Esophagus squamous epithelium (tissue), 5 donors: ENCODE measurements around the gene ACTR8. TPM values are rescaled to one million over a fixed set of nuclear protein-coding genes. Genes with fewer than 3 reads are reported as not detected.
A peak's percentile ranks its signal among the peaks of the same experiment; 100 is the strongest.

ENCODE experiments used
- DNase-seq: peaks from one replicate; lab custom pipeline; 2025; lab: John Stamatoyannopoulos, UW
- H3K27ac ChIP-seq, 4 donors: fragments of 200-600 bp; sonication (generic); one replicate each; pipeline ENCODE4 v1.5.1; 2016 to 2019; ENCODE audit warnings: mild to moderate bottlenecking in 1 of 4
- H3K27me3 ChIP-seq, 4 donors: fragments of 200-600 bp; sonication (generic); 1 replicate in 3 of 4; 2 replicates in 1 of 4; pipeline versions ENCODE4 v1.5.1 to v1.6.0; 2017 to 2021; ENCODE audit warnings: antibody characterized with exemption in 1 of 4
- H3K36me3 ChIP-seq, 3 donors: fragments of 200-600 bp; sonication (generic); one replicate each; pipeline ENCODE4 v1.5.1; 2016 to 2019
- H3K4me1 ChIP-seq, 3 donors: fragments of 200-600 bp; sonication (generic); one replicate each; pipeline ENCODE4 v1.5.1; 2017 to 2019
- H3K4me3 ChIP-seq, 4 donors: fragments of 200-600 bp; sonication (generic); 1 replicate in 3 of 4; 2 replicates in 1 of 4; pipeline ENCODE4 v1.5.1; 2016 to 2019; ENCODE audit warnings: mild to moderate bottlenecking in 2 of 4, moderate library complexity in 1 of 4
- H3K9me3 ChIP-seq, 3 donors: fragments of 200-600 bp; sonication (generic); one replicate each; pipeline ENCODE4 v1.5.1; 2016 to 2019
- POLR2A ChIP-seq, 4 donors: fragments of 450-650 bp; IDR thresholded peaks; one replicate each; pipeline ENCODE4 v1.6.1; 2017; ENCODE audit warnings: antibody characterized with exemption in 4 of 4, mild to moderate bottlenecking in 4 of 4, moderate library complexity in 3 of 4
- WGBS, 2 donors: methylation state at CpG; one replicate each; pipeline ENCODE4 v1.1.5; 2018; 5-methylcytosine and 5-hydroxymethylcytosine counted together
- intact Hi-C: fragments of 100-400 bp; cut with DNase I; formaldehyde crosslinking; loops from one replicate; pipeline ENCODE4 v1.15.0; 2022
- total RNA-seq, 4 donors: library from RNA; depleted of rRNA; stranded (reverse); fragments of >200 nt; gene quantifications; one replicate each; pipeline ENCODE4 v1.1.0, GENCODE V29; 2016
- TF ChIP-seq, protein P1 (sequence below), 6 experiments: fragments of 450-650 bp in 4 of 6; fragments of 200-600 bp in 2 of 6; sonication (generic) in 2 of 6; IDR thresholded peaks; one replicate each; pipeline ENCODE4 v1.5.1; 2016 to 2019; ENCODE audit warnings: antibody characterized with exemption in 6 of 6, mild to moderate bottlenecking in 4 of 6, moderate library complexity in 4 of 6
- donor health status: DM: yes; HTN: yes; CAD: no.

ACTR8 gene
- total RNA-seq, 4 donors from 2014 or later: 10.7 to 19.3 (median 15.8) TPM

GRCh38 chr3:53846134-53846850 lies 35.7 kb downstream of the ACTR8 start, which contains the start of the genes CHDH and IL17RB:
CHDH (minus strand) TSS chr3:53846419; CDS start chr3:53824008, 22,411 bp downstream.
IL17RB (plus strand) TSS chr3:53846568; CDS start chr3:53846589, 21 bp downstream.
- Histone ChIP-seq H3K27me3 (peaks cover 0 to 56% (median 0%) of the 10 kb centered on the region in 4 donors), H3K27ac (peak within 1 kb of the TSS; percentile 13 to 75 (median 58)), H3K36me3 (no peaks in the 10 kb centered on the region), H3K4me1 (peaks cover 6 to 20% (median 10%) of the 10 kb centered on the region in 3 donors), H3K9me3 (no peaks in the 10 kb centered on the region), H3K4me3 (peak within 1 kb of the TSS; percentile 47 to 86 (median 68))
- WGBS, 2 donors: 12% methylated on average over 8 of the region's 91 CpGs; no CpG with 5 or more reads in 1 of the 2 donors
- no peak for DNase-seq
- intact Hi-C loops: no loop called here
- TF ChIP-seq, protein P1, sequence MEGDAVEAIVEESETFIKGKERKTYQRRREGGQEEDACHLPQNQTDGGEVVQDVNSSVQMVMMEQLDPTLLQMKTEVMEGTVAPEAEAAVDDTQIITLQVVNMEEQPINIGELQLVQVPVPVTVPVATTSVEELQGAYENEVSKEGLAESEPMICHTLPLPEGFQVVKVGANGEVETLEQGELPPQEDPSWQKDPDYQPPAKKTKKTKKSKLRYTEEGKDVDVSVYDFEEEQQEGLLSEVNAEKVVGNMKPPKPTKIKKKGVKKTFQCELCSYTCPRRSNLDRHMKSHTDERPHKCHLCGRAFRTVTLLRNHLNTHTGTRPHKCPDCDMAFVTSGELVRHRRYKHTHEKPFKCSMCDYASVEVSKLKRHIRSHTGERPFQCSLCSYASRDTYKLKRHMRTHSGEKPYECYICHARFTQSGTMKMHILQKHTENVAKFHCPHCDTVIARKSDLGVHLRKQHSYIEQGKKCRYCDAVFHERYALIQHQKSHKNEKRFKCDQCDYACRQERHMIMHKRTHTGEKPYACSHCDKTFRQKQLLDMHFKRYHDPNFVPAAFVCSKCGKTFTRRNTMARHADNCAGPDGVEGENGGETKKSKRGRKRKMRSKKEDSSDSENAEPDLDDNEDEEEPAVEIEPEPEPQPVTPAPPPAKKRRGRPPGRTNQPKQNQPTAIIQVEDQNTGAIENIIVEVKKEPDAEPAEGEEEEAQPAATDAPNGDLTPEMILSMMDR (IDR thresholded peaks at IDR 0.05): no peak
- TF ChIP-seq POLR2A (IDR thresholded peaks at IDR 0.05): no peak

DNA sequence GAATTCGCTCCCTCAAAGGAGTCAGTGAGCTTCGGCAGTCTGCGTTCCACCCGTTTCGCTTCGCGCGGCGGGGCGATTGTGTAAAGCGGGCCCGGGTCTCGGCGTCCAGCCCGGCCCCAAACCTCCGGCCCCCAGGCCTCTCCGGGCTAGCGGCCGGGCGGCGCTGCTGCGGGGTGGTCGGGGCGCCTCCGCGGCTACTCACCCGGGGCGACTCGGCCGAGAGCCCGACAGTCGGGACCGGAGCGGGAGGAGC lies 36.1 kb downstream of the ACTR8 start:
- DNase-seq: no peak
- Histone ChIP-seq H3K36me3 (no peaks in the 10 kb centered on the region), H3K4me3 (peak overlapping the region; percentile 47 to 86 (median 68)), H3K27me3 (peaks cover 0 to 54% (median 0%) of the 10 kb centered on the region in 4 donors), H3K9me3 (no peaks in the 10 kb centered on the region), H3K27ac (peak overlapping the region; percentile 13 to 75 (median 58)), H3K4me1 (peaks cover 6 to 20% (median 10%) of the 10 kb centered on the region in 3 donors)
- no CpG with 5 or more reads among the region's 34 CpGs for WGBS, 2 donors
- no peak for TF ChIP-seq POLR2A (IDR thresholded peaks at IDR 0.05)
- TF ChIP-seq, protein P1 (IDR thresholded peaks at IDR 0.05): no peak
- intact Hi-C loops: no loop called here

GRCh38 chr3:53845103-53845880 lies 36.7 kb downstream of the ACTR8 start:
- Histone ChIP-seq H3K36me3 (no peaks in the 10 kb centered on the region), H3K4me1 (peaks cover 6 to 20% (median 10%) of the 10 kb centered on the region in 3 donors), H3K9me3 (no peaks in the 10 kb centered on the region), H3K4me3 (peak overlapping the region; percentile 47 to 86 (median 68)), H3K27ac (peak overlapping the region; percentile 13 to 75 (median 58)), H3K27me3 (peaks cover 0 to 54% (median 0%) of the 10 kb centered on the region in 4 donors)
- WGBS, 2 donors: 67 to 79% methylated on average over 1 to 5 of the region's 25 CpGs
- DNase-seq: no peak
- no peak for TF ChIP-seq POLR2A (IDR thresholded peaks at IDR 0.05)
- TF ChIP-seq, protein P1 (IDR thresholded peaks at IDR 0.05): peak in 2 of 6 experiments; percentile 21 to 22
- intact Hi-C loops: no loop called here

DNA sequence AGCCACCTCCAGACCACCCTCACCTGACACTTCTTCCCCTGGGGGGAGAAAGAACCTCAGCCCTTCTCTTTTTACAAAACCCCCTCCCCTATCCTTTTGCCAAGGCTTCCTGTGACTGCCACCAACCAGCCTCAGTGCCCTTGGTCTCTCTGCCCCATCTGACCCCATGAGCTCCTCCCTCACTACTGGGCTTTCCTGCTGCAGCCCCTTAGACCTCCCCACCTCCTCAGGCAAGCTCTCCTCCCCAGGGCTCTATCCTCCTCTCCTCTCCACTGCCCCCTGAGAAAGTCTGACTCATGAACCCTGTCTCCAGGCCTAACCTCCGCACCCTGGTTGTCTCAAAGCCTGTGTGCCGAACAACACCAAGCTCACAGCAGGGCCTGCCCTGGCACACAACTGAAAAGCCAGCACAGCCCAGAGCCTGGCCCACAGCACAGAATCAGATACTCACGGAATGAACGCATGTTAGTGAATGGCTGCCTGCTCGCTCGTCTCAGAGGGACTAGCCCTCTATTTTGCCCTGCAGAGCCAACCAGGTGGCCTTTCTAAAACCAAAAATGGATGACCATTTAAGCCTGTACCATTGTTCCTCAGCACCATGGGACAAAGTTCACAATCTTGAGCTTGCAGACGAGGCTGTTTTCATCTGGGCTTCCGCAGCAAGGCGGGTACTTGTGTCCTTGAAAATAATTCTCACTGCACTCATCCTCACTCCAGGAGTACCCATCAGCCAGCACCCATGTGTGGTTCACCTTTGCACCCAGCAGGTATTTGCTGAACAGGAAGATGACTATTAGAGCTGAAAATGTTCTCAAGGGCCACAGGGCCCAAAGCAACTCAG lies 37.5 kb downstream of the ACTR8 start:
- H3K9me3 ChIP-seq: no peaks in the 10 kb centered on the region
- H3K36me3 ChIP-seq: no peaks in the 10 kb centered on the region
- no peak overlapping the region for H3K27ac ChIP-seq
- WGBS, 2 donors: 70 to 92% methylated on average over 2 to 8 of the region's 9 CpGs
- H3K4me3 ChIP-seq: no peak overlapping the region
- DNase-seq: no peak
- peaks cover 0 to 54% (median 0%) of the 10 kb centered on the region in 4 donors for H3K27me3 ChIP-seq
- TF ChIP-seq POLR2A (IDR thresholded peaks at IDR 0.05): no peak
- TF ChIP-seq, protein P1 (IDR thresholded peaks at IDR 0.05): no peak
- peaks cover 6 to 20% (median 10%) of the 10 kb centered on the region in 3 donors for H3K4me1 ChIP-seq
- intact Hi-C loops: no loop called here
